CD14-positive monocyte (primary cell): ENCODE data around the gene RNF213. TPM values are rescaled to one million over a fixed set of nuclear protein-coding genes. Genes with fewer than 3 reads are reported as not detected.

ENCODE experiments used
- DNase-seq, 3 donors: peaks; one replicate each; pipeline ENCODE4 v3.0.0-alpha.2; 2011 to 2022
- H2AFZ ChIP-seq: 2 replicates; pipeline ENCODE4 v1.6.0; 2012; ENCODE audit warnings: mild to moderate bottlenecking, low read depth, low read length, inconsistent platforms; ENCODE audit not compliant: insufficient read depth, poor library complexity, severe bottlenecking
- H3K27ac ChIP-seq, 2 donors: 1 replicate in 1 of 2; 2 replicates in 1 of 2; pipeline ENCODE4 v1.5.1; 2012 to 2013; ENCODE audit warnings: low read length in 2 of 2, control low read depth in 1 of 2, inconsistent platforms in 1 of 2, low read depth in 1 of 2, mild to moderate bottlenecking in 1 of 2
- H3K27me3 ChIP-seq, 2 donors: one replicate each; pipeline versions ENCODE4 v1.6.0 to v1.6.1; 2011 to 2013; ENCODE audit warnings: low read length in 2 of 2; ENCODE audit not compliant: control insufficient read depth in 2 of 2, insufficient read depth in 2 of 2
- H3K36me3 ChIP-seq, 2 donors: replicated peaks in 1 of 2; 1 replicate in 1 of 2; 2 replicates in 1 of 2; pipeline versions ENCODE4 v1.5.1 to v1.6.1; 2012 to 2013; ENCODE audit warnings: low read length in 2 of 2, control low read depth in 1 of 2, inconsistent platforms in 1 of 2, mild to moderate bottlenecking in 1 of 2; ENCODE audit not compliant: insufficient read depth in 2 of 2, control insufficient read depth in 1 of 2
- H3K4me1 ChIP-seq, 2 donors: 1 replicate in 1 of 2; 2 replicates in 1 of 2; pipeline versions ENCODE4 v1.5.1 to v1.6.1; 2012 to 2013; ENCODE audit warnings: low read length in 2 of 2, control low read depth in 1 of 2, inconsistent platforms in 1 of 2, mild to moderate bottlenecking in 1 of 2, moderate library complexity in 1 of 2; ENCODE audit not compliant: insufficient read depth in 2 of 2, control insufficient read depth in 1 of 2
- H3K4me2 ChIP-seq: replicated peaks from 2 replicates; pipeline ENCODE3; 2012; ENCODE audit warnings: low read length, moderate library complexity, mild to moderate bottlenecking; ENCODE audit not compliant: poor library complexity, severe bottlenecking; ENCODE audit errors: extremely low read depth
- H3K4me3 ChIP-seq, 3 experiments: fragments of 200-600 bp in 1 of 3; sonication (generic) in 1 of 3; replicated peaks in 1 of 3; 1 replicate in 2 of 3; 2 replicates in 1 of 3; pipeline ENCODE4 v1.5.1; 2011 to 2013; ENCODE audit warnings: low read length in 3 of 3, mild to moderate bottlenecking in 3 of 3, control low read depth in 2 of 3, low read depth in 2 of 3, inconsistent platforms in 1 of 3, moderate library complexity in 1 of 3
- H3K79me2 ChIP-seq: 2 replicates; pipeline ENCODE4 v1.6.0; 2012; ENCODE audit warnings: mild to moderate bottlenecking, control low read depth, inconsistent platforms, low read length, moderate library complexity; ENCODE audit not compliant: insufficient read depth
- H3K9ac ChIP-seq: 2 replicates; pipeline ENCODE4 v1.6.0; 2017; ENCODE audit warnings: low read length, mild to moderate bottlenecking; ENCODE audit not compliant: insufficient read depth, poor library complexity, severe bottlenecking
- H3K9me3 ChIP-seq, 2 donors: replicated peaks in 1 of 2; 1 replicate in 1 of 2; 2 replicates in 1 of 2; pipeline versions ENCODE4 v1.5.1 to v1.6.1; 2012 to 2013; ENCODE audit warnings: low read length in 2 of 2, control low read depth in 1 of 2; ENCODE audit not compliant: control insufficient read depth in 1 of 2, insufficient read depth in 1 of 2
- H4K20me1 ChIP-seq: 2 replicates; pipeline ENCODE4 v1.6.0; 2012; ENCODE audit warnings: mild to moderate bottlenecking, low read length, control low read depth, moderate library complexity; ENCODE audit not compliant: insufficient read depth
- H3K27ac Mint-ChIP-seq, 7 donors: one replicate each; pipeline ENCODE4 v1.8.0; 2020; ENCODE audit warnings: mild to moderate bottlenecking in 7 of 7, mixed read lengths in 7 of 7, moderate library complexity in 6 of 7, inconsistent platforms in 2 of 7
- H3K27me3 Mint-ChIP-seq, 3 donors: one replicate each; pipeline ENCODE4 v1.8.0; 2021 to 2022; ENCODE audit warnings: low read depth in 3 of 3, mild to moderate bottlenecking in 3 of 3, mixed read lengths in 3 of 3, moderate library complexity in 3 of 3, inconsistent platforms in 1 of 3
- H3K36me3 Mint-ChIP-seq, 2 donors: one replicate each; pipeline ENCODE4 v1.8.0; 2020; ENCODE audit warnings: mixed read lengths in 2 of 2, inconsistent platforms in 1 of 2, mild to moderate bottlenecking in 1 of 2
- H3K4me1 Mint-ChIP-seq: one replicate; pipeline ENCODE4 v1.8.0; 2020; ENCODE audit warnings: mild to moderate bottlenecking, mixed read lengths
- H3K4me3 Mint-ChIP-seq, 2 donors: one replicate each; pipeline ENCODE4 v1.8.0; 2020; ENCODE audit warnings: mild to moderate bottlenecking in 2 of 2, mixed read lengths in 2 of 2, moderate library complexity in 1 of 2
- H3K9me3 Mint-ChIP-seq, 7 donors: one replicate each; pipeline ENCODE4 v1.8.0; 2020 to 2022; ENCODE audit warnings: mixed read lengths in 7 of 7, mild to moderate bottlenecking in 6 of 7, moderate library complexity in 6 of 7, inconsistent platforms in 2 of 7
- CTCF ChIP-seq: fragments of 200-600 bp; IDR thresholded peaks from one replicate; pipeline ENCODE4 v1.8.0; 2022; ENCODE audit warnings: antibody characterized with exemption, mild to moderate bottlenecking
- WGBS: methylation state at CpG from one replicate; pipeline ENCODE4 v1.1.5; 2013; ENCODE audit warnings: missing lambda C conversion rate; ENCODE audit not compliant: insufficient coverage; 5-methylcytosine and 5-hydroxymethylcytosine counted together
- intact Hi-C, 2 donors: fragments of 100-400 bp; cut with micrococcal nuclease; formaldehyde crosslinking; loops; one replicate each; pipeline versions ENCODE4 v1.15.0 to v1.15.1; 2023
- polyA plus RNA-seq, 3 donors: library from polyadenylated mRNA; depleted of rRNA in 1 of 3; unstranded in 2 of 3; stranded (reverse) in 1 of 3; fragments of 300-500 nt in 2 of 3; fragments of >200 nt in 1 of 3; fragmentation: Illumina TruSeq in 2 of 3; gene quantifications; 1 replicate in 2 of 3; 2 replicates in 1 of 3; pipeline ENCODE4 v1.2.3, GENCODE V29; 2012 to 2021

Gene RNF213
- polyA plus RNA-seq, 3 donors: 10.3 to 196 (median 18.1) TPM

DNA sequence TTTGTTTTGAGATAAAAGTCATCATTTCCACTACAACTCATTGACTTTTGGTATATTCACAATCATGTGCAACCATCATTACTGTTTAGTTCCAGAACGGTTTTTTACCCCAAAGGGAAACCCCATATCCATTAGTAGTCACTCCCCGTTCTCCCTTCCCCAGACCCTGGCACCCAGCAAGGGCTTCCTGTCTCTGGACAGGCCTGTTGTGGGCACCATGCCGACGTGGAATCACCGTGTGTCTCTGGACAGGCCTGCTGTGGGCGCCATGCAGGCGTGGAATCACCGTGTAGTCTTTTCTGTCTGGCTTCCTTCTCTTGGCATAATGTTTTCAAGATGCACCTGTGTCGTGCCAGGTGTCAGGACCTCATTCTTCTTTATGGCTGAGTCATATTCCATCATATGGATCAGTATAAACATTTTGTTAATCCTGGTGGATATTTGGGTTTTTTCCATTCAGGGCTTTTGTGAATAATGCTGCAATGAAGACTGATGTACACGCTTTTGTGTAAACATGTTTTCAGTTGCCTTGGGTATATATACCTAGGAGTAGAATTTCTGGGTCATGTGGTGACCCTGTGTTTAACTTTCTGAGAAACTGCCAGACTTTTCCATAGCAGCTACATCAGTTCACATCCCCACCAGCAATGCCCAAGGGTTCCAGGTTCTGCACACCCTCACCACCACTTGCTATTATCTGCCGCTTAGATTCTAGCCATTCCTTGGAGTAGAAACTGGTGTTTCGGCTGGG, 173.4 kb downstream of the RNF213 start:
- no peak overlapping the region for H3K27ac ChIP-seq
- H3K4me3 ChIP-seq: no peak overlapping the region
- WGBS: 86% methylated on average over 11 of the region's 12 CpGs
- intact Hi-C loops: no loop called here
- no peaks in the 10 kb centered on the region for H4K20me1 ChIP-seq
- H3K36me3 ChIP-seq: no peaks in the 10 kb centered on the region
- H3K27me3 ChIP-seq: no peaks in the 10 kb centered on the region
- H3K27me3 Mint-ChIP-seq: peaks cover 2 to 5% (median 3%) of the 10 kb centered on the region in 3 donors
- no peak overlapping the region for H2AFZ ChIP-seq
- no peak overlapping the region for H3K27ac Mint-ChIP-seq
- no peak for DNase-seq
- H3K4me3 Mint-ChIP-seq: no peak overlapping the region
- no peak overlapping the region for H3K9ac ChIP-seq
- H3K9me3 ChIP-seq: no peaks in the 10 kb centered on the region
- H3K4me1 ChIP-seq: no peaks in the 10 kb centered on the region
- H3K9me3 Mint-ChIP-seq: peaks cover 0 to 3% (median 0%) of the 10 kb centered on the region in 7 donors
- no peak overlapping the region for H3K4me2 ChIP-seq
- no peaks in the 10 kb centered on the region for H3K36me3 Mint-ChIP-seq
- no peaks in the 10 kb centered on the region for H3K4me1 Mint-ChIP-seq
- no peaks in the 10 kb centered on the region for H3K79me2 ChIP-seq
- TF ChIP-seq CTCF: no peak

DNA sequence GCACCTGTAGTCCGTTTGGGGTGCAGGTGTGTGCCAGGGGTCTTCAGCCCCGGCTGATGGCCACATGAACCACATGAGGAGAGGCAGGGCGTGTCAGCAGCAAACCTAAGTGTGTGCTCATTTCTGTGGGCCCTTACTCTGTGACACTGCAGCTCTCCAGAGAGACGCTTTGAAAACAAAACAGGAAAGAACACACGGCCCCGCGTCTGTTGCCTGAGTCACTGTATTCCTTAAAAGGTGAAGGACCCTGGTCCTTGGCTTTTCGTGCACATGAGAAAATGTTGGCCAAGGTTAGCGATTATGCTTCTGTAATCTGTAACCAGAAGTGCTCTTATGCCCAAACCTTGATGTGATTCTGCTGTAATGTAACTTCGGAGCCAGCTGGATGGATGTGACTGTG, 176.9 kb downstream of the RNF213 start:
- Histone ChIP-seq H3K79me2 (no peaks in the 10 kb centered on the region), H3K9me3 (no peaks in the 10 kb centered on the region), H2AFZ (no peak overlapping the region), H3K36me3 (no peaks in the 10 kb centered on the region), H3K27me3 (no peaks in the 10 kb centered on the region), H3K27ac (no peak overlapping the region), H4K20me1 (no peaks in the 10 kb centered on the region), H3K4me2 (no peak overlapping the region), H3K4me1 (no peaks in the 10 kb centered on the region), H3K4me3 (no peak overlapping the region), H3K9ac (no peak overlapping the region)
- 87% methylated on average over 10 of the region's 10 CpGs for WGBS
- no peaks in the 10 kb centered on the region for H3K4me1 Mint-ChIP-seq
- H3K36me3 Mint-ChIP-seq: no peaks in the 10 kb centered on the region
- TF ChIP-seq CTCF: no peak
- no peak overlapping the region for H3K4me3 Mint-ChIP-seq
- H3K27ac Mint-ChIP-seq: no peak overlapping the region
- H3K9me3 Mint-ChIP-seq: peaks cover 0 to 3% (median 0%) of the 10 kb centered on the region in 7 donors
- DNase-seq: no peak
- intact Hi-C loops: no loop called here
- H3K27me3 Mint-ChIP-seq: peaks cover 2 to 5% (median 2%) of the 10 kb centered on the region in 3 donors
